DMS114 treated with DMSO at 0.1 percent for 48 hours (cell line): Measurements from ENCODE around the gene MPZL3.

Source experiments
- DNase-seq: peaks from one replicate; lab custom pipeline; 2025; ENCODE audit not compliant: unreplicated experiment; lab: John Stamatoyannopoulos, UW

The MPZL3 gene

DNA sequence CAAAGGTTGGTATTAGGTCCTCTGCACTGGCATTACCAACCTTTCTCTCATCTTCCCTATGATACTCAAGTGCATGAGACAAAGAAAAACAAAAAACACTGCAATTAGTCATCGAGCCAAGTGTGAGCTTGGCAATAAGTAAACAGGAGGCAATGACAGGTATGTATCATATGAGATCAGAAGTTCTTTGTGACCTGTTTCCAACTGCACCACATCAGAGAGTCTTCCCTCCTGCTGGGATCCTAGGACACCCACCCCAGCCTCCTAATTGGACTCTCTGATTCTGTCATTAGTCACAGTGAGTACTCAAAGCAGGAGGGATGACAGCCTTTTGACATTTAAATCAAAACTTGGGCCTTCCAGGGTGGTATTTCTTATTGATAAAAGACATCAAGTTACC, 19.5 kb downstream of the MPZL3 start:
- no peak for DNase-seq

DNA sequence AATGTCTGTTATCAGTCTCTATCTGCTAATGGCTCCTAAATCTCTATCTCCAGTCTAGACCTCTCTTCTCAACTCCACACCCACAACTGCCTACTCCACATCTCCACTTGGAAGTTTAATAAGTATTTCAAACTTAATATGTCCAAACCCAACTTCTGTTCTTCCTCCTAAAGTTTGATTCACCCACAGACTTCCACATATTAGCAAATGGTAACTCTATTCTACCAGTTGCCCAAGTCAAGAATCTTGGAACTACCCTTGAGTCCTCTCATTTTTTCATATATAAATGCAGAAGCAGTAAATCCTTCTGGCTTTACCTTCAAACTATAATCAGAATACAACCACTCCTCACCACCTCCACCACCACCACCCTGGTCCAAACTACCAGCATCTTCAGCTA, 20.7 kb downstream of the MPZL3 start:
- DNase-seq = no peak

DNA sequence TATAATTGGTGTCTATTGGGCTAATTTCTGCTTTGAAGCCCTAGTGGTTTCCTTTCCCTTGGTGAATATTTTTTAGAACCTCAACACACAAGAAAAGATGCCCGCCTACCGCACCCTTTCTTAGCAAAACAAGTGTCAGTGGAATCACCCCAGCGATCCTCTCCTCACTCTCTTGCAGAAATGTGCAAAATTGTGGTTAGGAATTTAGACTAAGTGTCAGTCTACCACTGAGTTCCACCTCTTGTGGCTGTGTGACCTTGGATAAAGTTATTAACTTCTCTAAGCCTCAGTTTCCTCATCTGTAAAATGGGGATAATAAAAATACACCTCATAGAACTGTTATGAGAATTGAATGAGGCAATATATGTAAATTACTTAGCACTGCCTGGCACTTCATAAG, 22.1 kb downstream of the MPZL3 start:
- DNase-seq = no peak

DNA sequence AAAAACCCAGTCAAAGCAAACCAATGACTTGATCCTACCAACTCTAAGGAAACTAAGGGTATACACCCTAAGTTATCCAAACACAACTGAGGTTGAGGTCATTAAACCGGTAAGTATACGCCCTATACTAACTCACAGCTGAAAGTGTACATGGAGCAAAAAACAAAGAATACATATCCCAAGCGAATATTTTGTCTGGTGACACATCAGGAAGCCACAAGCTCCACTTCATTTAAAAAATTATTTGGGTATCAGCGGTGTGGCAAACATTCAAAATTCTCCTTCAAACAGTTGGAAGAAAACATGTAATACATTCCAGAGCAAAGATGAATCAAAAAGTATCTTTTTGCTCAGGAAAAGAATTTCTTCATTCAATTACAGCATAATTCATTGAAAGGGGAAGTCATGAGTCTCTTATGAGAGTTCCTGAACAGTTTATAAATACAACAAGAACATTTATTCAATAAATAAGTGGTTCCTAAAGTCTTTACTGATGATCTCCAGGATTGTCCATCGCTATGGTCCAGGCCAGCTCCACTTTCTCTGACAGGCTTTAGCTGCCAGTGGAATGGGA, 22.8 kb downstream of the MPZL3 start:
- no peak for DNase-seq

DNA sequence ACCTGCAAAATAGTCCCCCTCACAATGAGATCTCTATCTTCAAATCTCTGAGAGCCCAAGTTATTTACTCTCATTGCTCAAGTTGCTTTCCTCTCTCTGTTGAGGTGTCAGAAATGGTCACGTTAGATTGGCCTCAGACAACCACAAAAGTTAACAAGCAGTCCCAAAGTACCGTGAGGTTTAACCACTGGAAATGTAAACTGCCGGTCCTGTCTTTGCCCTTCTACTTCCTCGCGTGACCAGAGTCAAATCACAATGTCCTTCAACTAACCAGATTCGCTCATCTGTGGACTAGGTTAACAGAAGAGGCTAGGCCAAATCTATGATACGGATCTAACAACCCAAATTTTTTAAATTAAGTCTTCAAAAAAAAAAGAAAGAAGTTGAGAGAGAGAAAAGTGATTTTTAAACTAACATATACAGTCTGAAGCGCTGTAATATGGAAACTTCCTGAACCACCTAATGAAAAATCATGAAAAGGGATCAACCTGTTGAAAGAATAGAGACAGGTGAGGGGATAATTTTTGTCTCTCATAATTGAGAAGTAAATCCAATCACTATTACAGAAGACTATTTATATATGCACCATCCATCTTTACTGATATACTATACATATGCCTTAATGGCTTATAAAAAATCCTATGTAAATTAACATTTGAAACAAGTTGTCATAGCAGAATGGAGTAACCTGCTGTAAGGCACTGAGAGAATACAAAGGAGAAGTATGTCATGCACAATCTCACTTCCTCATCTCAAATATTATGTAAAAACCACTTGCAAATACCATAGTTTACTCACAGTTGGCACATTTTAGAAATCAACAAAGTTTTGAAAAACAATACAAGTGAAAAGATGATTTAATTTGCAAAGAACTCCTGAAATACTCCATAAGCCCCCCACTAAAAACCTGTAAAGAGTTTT, 24.0 kb downstream of the MPZL3 start:
- no peak for DNase-seq

DNA sequence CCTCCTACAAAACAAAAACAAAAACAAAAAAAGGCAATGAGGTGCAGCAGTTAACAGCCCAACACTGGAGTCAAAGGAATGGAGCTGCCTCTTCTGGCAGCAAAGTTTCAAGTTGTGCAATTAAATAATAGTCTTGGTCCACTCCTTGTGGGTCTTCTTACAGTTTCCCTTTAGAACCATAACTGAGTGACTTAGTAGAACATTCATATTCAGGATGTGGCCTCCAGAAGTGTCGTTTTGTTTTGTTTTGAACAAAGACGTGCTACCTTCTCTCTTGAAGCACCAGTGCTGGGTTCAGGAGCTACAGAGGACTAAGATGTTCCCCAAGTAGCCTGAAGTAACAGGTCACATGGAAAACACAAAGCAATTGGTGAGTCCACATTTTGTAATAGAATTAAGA, 25.4 kb downstream of the MPZL3 start:
- no peak for DNase-seq

DNA sequence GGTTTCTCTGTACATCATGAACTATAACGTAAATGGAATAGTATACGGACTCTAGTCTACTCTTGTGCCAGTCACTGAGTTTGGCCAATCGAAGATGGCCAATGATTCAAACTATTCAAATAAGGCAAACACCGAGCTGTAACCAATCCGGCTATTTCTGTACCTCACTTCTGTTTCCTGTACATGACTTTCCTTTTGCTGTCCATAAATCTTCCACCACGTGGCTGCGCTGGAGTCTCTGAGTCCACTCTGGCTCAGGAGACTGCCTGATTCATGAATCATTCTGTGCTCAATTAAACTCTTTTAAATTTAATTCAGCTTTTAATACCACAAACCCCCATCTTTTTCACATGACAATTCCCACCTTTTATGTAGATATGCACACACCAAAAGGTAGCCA, 25.9 kb downstream of the MPZL3 start:
- DNase-seq = no peak

DNA sequence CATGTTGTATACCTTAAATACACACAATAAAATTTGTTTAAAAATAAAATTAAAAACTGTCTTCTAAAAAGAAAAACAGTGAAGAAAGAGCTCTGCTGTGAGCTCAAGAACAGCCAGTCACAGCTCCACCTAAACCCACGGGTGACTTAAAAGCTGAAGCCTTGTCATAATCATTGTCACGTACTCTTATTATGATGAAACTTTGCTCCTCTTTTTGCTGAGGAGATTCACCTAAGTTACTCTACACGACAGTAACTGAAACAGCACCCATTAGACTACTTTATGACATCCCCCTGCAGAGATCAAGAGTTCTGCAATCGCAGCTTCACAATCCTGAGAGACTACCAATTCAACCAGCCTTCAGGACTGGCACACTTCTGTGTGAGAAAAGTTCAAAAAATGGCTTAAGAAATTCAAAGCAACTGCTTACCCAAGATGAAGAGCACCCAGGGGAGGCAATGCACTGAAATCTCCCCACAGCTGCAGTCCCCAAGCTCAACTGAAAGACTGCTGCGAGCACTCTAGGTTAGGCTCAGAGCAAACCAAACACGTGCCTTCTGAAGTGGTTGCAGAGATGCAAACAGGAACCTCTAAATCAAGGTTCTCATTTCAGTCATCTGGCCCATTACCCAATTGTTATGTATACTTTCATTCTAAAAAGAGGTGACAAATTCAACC, 27.5 kb downstream of the MPZL3 start, which contains the start of gene JAML:
JAML (minus strand) TSS at position 501 of the 678 bp plus-strand sequence. CDS start 10,145 bp downstream, outside the sequence.
- no peak for DNase-seq

DNA sequence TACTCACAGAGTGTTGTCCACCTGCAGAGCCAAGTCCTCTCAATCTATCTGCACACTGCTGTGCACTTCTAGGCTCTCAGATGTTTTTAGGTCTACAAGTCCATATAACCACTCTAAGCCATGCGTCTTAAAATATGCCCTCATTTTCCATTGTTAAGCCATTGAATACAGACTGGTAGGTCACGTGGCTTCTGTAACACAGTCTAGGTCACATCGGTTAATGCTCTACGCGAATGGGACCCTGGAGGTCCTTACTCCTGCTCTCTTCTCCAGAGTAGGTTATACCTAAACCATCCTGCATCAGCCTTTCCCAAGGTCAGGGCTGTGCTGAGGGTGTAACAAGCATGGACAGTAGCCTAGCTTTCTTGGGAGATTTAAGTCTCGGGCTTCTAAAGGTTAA, 28.2 kb downstream of the MPZL3 start:
- DNase-seq = no peak

DNA sequence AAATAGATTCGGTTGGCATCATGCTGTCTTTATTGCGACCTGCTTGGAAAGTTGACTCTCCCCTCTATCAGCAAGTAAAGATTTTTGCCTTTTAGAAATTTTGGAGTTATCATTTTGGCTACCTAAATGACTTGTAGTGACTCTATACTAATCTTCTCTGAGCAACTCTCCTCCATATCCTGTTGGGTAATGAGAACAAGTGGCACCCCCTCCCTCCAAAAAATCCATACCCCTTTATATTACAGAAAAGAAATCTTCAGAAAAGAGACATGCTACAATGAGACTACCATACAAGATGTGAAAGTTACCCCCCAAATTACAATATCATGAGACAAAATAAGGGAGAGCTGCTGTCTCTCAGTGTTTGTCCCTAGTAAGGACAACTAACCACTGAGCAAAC, 28.6 kb downstream of the MPZL3 start:
- no peak for DNase-seq

DNA sequence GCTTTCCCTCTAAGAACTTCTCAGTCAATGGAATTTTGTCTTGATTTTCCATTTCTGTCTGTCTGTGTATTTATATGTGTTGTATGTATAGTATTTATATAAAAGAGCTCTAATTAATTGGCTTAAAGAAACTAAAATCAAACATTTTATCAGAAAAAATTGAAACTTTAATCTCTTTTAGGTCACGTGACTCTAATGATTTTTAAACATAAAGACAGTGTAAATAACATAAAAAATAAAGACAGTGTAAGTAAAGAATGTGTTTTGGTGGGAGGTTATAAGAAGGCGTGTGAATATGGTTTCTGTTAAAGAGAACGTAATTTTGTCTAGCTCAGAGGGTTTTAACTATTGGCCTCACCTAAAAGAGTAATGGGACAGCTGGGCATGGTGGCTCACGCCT, 29.7 kb downstream of the MPZL3 start:
- no peak for DNase-seq

DNA sequence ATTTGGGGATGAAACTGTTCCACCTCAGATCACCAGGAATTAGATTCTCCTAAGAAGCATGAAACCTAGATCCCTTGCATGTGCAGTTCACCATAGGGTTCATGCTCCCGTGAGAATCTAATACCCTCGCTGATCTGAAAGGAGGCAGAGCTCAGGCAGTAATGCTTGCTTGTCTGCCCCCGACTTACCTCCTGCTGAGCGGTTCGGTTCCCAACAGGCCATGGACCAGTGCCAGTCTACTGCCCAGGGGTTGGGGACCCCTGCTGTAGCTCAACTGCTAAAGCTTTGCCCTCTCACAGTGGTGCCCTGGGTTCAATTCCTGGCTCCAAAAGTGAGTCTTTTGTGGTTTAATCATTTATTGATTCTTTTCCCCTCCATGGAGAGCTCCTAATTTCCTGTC, 30.7 kb downstream of the MPZL3 start:
- no peak for DNase-seq

DNA sequence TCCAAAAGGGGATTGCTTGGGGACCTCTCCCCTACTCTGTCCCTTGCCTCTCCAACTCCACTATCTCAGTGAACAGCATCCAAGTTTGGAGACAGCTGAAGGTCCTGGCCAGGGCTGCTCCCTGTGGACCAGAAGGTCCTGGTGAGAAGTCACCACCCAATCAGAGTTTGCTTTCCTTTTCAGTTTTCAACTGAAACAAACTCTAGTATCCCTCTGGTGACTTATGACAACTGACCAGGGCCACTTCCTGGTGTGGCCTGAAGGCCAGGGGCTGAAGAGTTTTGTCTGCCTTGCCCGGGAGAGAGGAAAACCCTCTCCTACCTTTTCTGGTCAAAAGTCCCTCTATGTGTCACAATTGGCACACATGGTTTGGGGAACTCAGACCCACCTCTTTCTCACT, 32.4 kb downstream of the MPZL3 start:
- DNase-seq = no peak

DNA sequence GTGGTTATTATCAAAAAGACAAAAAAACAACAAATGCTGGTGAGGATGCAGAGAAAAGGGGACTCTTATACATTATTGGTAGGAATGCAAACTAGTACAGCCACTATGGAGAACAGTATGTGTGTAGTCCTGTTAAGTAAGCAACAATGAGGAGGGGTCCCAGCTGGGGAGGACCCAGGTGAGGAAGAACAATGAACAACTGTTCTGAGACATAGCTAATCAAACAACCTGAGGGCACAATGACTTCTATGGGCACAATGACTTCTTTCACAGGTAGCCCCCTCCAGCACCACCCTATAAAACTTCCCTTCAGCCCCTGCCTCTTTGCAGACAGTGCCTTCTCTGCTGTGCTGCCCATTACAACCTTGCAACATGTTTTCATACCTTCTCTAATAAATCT, 32.9 kb downstream of the MPZL3 start:
- no peak for DNase-seq

DNA sequence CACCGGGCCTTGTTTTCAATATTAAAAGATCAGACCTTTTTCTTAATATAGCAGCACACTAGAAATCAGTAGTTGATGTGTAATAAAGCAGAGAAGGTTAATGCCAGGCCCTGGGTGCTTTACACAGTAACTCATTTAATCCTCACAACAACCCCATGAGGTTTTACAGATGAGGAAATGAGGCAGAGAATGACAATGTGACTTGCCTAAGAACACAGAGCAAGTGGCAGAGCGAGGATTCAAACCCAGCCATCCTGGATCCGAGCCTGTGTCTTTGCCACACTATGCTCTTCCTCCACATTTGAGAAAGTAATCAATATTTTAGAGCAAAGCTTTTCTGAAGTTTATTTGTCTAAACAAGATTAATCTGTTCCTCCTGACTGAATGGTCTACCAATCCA, 34.6 kb downstream of the MPZL3 start:
- no peak for DNase-seq

DNA sequence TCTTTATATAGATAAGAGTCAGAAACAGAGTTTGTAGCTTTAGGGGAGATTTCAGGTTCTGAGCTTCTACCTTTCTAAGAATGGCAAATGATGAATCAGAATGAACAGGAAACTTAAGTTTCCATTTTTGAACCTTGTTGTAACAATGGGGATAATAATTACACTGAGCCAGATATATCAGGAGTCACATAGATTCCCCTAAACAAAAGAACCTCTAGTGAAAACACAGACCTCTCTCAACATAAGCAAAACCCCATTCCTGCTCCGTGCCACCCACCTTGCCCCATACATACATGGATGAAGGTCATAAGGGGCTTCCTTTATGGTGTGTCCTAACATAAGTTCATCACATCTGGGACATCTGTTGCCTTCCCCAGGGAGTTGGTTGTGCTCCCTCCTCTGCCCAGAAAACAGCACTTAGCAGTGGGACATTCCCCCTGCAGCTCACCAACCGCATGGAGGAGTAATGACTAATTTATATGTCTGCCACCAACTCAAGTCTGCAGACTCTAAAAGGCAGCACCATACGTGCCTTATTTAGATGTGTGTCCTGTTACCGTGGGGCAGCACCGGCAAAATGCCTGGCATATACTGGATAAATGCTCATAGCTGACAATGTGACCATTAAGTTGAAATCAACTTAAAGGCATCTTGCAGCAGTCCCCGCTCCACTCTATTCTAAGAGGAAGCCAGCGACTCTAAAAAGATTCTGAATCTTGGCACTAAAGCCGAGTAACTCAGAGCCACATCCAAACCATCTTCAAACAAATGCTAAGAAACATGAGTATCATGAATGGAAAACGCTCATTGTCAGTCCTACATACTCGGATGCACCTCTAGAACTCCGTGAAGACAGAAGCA, 35.3 kb downstream of the MPZL3 start:
- DNase-seq = no peak

DNA sequence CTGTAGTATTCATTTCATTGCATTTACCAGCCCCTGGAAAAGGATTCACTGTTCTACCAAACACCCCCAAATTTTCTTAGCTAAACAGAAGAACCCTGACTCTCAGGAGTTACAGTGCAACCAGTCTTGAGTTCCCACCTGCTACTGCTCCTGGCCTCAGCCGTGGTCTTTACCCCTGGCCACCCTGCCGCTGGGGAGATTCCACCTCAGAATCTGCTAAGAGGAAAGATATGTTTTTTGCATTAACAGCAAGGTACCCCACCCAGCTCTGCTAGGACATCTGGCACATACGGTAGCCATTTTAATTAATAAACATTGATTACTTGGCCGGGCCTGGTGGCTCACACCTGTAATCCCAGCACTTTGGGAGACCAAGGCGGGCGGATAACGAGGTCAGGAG, 36.4 kb downstream of the MPZL3 start:
- DNase-seq = no peak

DNA sequence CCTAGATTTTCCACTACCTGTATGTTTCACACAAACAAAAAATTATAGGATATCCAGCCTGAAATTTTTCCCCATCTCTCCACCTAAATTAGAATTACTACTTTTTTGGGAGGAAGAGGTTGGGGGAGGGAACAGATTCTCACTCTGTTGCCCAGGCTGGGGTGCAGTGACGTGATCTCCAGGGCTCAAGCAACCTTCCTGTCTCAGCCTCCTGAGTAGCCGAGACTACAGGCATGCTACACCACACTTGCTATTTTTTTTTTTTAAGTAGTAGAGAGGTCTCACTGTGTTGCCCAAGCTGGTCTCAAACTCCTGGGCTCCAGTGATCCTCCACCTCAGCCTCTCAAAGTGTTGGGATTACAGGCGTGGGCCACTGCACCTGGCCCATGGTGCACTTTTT, 36.9 kb downstream of the MPZL3 start:
- DNase-seq = no peak

DNA sequence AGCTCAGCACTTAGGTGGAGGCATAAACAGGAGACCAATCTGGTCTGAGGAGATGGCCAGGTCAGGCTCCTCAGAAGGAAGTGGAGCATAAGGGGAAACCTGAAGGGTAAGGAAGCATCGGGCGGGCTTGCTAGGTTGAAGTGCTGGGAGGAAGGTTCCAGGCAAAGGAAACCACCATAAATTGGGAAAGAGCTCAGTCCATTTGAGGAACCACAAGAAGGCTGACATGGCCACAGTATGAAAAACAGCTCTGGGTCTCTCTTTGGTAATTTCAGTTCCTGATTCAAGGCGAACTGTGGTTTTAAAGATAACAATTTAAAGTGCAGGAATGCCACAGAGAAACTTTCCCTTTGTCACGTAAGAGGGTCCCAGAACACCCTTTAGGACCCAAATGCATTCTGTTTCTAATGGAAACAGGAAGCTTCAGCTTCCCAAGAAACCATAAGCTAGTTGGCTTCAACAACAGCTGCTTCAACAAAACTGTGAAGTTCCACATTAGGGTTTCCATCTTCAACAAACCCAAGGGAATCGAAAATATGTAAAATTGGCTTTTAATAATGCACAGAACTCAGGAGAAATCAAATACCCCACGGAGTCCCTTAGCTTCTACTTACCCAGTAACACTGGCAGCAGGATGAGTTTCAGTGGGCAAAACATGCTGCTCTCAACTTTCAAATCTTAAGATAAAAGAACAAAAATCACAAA, 37.8 kb downstream of the MPZL3 start:
- no peak for DNase-seq

DNA sequence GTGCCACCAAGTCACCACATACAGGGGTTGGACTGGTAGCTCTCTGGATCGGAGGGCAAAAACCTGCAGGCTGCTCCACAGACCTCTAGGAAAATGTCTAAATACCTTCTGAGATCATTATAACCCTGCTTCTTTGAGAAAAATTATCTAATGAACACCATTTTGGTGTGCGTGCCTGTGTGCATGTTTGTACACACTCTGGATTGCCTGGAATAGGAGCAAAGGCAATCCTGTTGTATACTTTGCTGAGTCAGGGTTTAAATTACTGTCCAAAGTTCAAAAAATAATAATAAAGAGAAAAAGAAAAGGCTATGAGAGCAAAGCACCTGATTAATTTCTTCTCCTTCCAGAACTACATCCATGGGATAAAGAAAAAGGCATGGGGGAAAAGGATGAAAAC, 38.4 kb downstream of the MPZL3 start:
- DNase-seq = no peak

DNA sequence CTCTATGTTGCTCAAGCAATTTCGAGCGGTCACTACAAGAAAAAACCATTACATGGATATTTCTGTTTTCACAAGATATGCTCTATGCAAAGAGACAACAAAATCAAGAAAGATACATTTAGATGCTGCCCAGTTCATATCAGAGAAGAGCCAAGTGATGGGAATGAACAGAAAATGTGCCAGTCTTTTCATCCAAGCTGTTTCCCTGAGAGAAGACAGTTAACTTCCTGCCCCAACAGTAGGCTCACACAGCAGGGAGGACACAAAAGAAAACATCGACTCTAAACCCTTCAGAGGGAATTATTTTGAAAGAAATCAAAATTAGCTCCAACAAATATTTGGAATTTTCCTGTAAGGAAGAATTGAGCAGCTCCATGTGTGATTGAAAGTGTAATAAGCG, 39.0 kb downstream of the MPZL3 start:
- DNase-seq = no peak
